HEK293 (cell line): ENCODE results near the gene PLXNA2.

ENCODE experiments used
- CTCF ChIA-PET: fragments of 350-600 bp; formaldehyde crosslinking; extraction: SDS; loops from one replicate; lab custom pipeline; 2021; ENCODE audit warnings: antibody characterized with exemption; lab: Yijun Ruan, JAX
- POLR2A ChIA-PET: fragments of 300-600 bp; formaldehyde crosslinking; extraction: SDS; loops from one replicate; lab custom pipeline; 2020; ENCODE audit warnings: antibody characterized with exemption, inconsistent platforms; lab: Yijun Ruan, JAX
- H3K27ac ChIP-seq: fragments of 200-500 bp; sonication (Bioruptor generic); 2 replicates; pipeline ENCODE4 v1.5.1; 2014; ENCODE audit warnings: low read depth, low read length, control low read depth, inconsistent platforms; ENCODE audit errors: extremely low read depth
- H3K36me3 ChIP-seq, 2 experiments: fragments of 200-500 bp in 1 of 2; sonication (Bioruptor generic) in 1 of 2; 1 replicate in 1 of 2; 2 replicates in 1 of 2; pipeline ENCODE4 v1.5.1; 2014 to 2017; ENCODE audit warnings: inconsistent platforms in 2 of 2, low read length in 2 of 2; ENCODE audit not compliant: control insufficient read depth in 2 of 2, insufficient read depth in 1 of 2
- H3K4me1 ChIP-seq: fragments of 200-500 bp; sonication (Bioruptor generic); 2 replicates; pipeline ENCODE4 v1.5.1; 2014; ENCODE audit warnings: mild to moderate bottlenecking, low read length, inconsistent platforms; ENCODE audit not compliant: control insufficient read depth, insufficient read depth
- H3K4me3 ChIP-seq: 2 replicates; pipeline ENCODE4 v1.5.1; 2011; ENCODE audit warnings: low read depth, mild to moderate bottlenecking, control low read depth, low read length, moderate library complexity
- H3K9me3 ChIP-seq: fragments of 200-500 bp; sonication (Bioruptor generic); 2 replicates; pipeline ENCODE4 v1.5.1; 2014; ENCODE audit warnings: low read depth, low read length, inconsistent platforms; ENCODE audit not compliant: control insufficient read depth, insufficient read depth
- BCL11B ChIP-seq: fragments of 450-650 bp; formaldehyde crosslinking; IDR thresholded peaks from 2 replicates; pipeline ENCODE4 v1.5.1; 2016; ENCODE audit warnings: low read depth, missing biosample characterization, missing genetic modification characterization
- EGR2 ChIP-seq: fragments of 450-650 bp; formaldehyde crosslinking; IDR thresholded peaks from 2 replicates; pipeline ENCODE4 v1.5.1; 2016; ENCODE audit warnings: low read depth, missing biosample characterization, missing genetic modification characterization
- GLI4 ChIP-seq: fragments of 450-650 bp; formaldehyde crosslinking; IDR thresholded peaks from 2 replicates; pipeline ENCODE4 v1.5.1; 2016; ENCODE audit warnings: missing biosample characterization, missing genetic modification characterization
- KLF1 ChIP-seq: fragments of 450-650 bp; formaldehyde crosslinking; IDR thresholded peaks from 2 replicates; pipeline ENCODE4 v1.5.1; 2016; ENCODE audit warnings: missing biosample characterization, missing genetic modification characterization
- KLF9 ChIP-seq: fragments of 450-650 bp; formaldehyde crosslinking; IDR thresholded peaks from 2 replicates; pipeline ENCODE4 v1.5.1; 2016; ENCODE audit warnings: missing biosample characterization, missing genetic modification characterization, low read depth
- RBAK ChIP-seq: fragments of 450-650 bp; formaldehyde crosslinking; IDR thresholded peaks from 2 replicates; pipeline ENCODE4 v1.5.1; 2016; ENCODE audit warnings: missing biosample characterization, missing genetic modification characterization
- ZBTB17 ChIP-seq: fragments of 450-650 bp; formaldehyde crosslinking; IDR thresholded peaks from 2 replicates; pipeline ENCODE4 v1.5.1; 2016; ENCODE audit warnings: missing biosample characterization, missing genetic modification characterization
- ZBTB48 ChIP-seq: fragments of 450-650 bp; formaldehyde crosslinking; IDR thresholded peaks from 2 replicates; pipeline ENCODE4 v1.5.1; 2016; ENCODE audit warnings: missing biosample characterization, missing genetic modification characterization
- ZFHX2 ChIP-seq: fragments of 450-650 bp; formaldehyde crosslinking; conservative IDR thresholded peaks from 2 replicates; pipeline ENCODE4 v1.5.1; 2016; ENCODE audit warnings: missing biosample characterization, missing genetic modification characterization
- ZNF24 ChIP-seq: fragments of 450-650 bp; formaldehyde crosslinking; IDR thresholded peaks from 2 replicates; pipeline ENCODE4 v1.5.1; 2016; ENCODE audit warnings: missing biosample characterization, missing genetic modification characterization
- ZNF266 ChIP-seq: fragments of 450-650 bp; formaldehyde crosslinking; IDR thresholded peaks from 2 replicates; pipeline ENCODE4 v1.5.1; 2016; ENCODE audit warnings: missing biosample characterization, missing genetic modification characterization, low read depth
- ZNF555 ChIP-seq: fragments of 450-650 bp; formaldehyde crosslinking; conservative IDR thresholded peaks from 2 replicates; pipeline ENCODE4 v1.5.1; 2017; ENCODE audit warnings: missing biosample characterization, mild to moderate bottlenecking, missing genetic modification characterization, inconsistent platforms
- ZNF561 ChIP-seq: fragments of 450-650 bp; IDR thresholded peaks from 2 replicates; pipeline ENCODE4 v1.5.1; 2018; ENCODE audit warnings: missing biosample characterization, missing genetic modification characterization, borderline replicate concordance
- ZNF585B ChIP-seq: fragments of 450-650 bp; formaldehyde crosslinking; IDR thresholded peaks from 2 replicates; pipeline ENCODE4 v1.5.1; 2016; ENCODE audit warnings: missing biosample characterization, missing genetic modification characterization
- ZNF610 ChIP-seq: fragments of 450-650 bp; formaldehyde crosslinking; IDR thresholded peaks from 2 replicates; pipeline ENCODE4 v1.5.1; 2016; ENCODE audit warnings: missing biosample characterization, missing genetic modification characterization, borderline replicate concordance
- ZNF660 ChIP-seq: fragments of 450-650 bp; IDR thresholded peaks from 2 replicates; pipeline ENCODE4 v1.5.1; 2018; ENCODE audit warnings: missing biosample characterization, mild to moderate bottlenecking, missing genetic modification characterization
- ZNF664 ChIP-seq: fragments of 450-650 bp; formaldehyde crosslinking; IDR thresholded peaks from 2 replicates; pipeline ENCODE4 v1.5.1; 2016; ENCODE audit warnings: missing biosample characterization, missing genetic modification characterization
- ZNF670 ChIP-seq: fragments of 450-650 bp; formaldehyde crosslinking; IDR thresholded peaks from 2 replicates; pipeline ENCODE4 v1.5.1; 2016; ENCODE audit warnings: missing biosample characterization, missing genetic modification characterization, low read depth
- ZNF76 ChIP-seq: fragments of 450-650 bp; formaldehyde crosslinking; IDR thresholded peaks from 2 replicates; pipeline ENCODE4; 2016; ENCODE audit warnings: low read depth, missing biosample characterization, missing genetic modification characterization, borderline replicate concordance
- TF ChIP-seq, protein P1 (sequence below): fragments of 450-650 bp; formaldehyde crosslinking; IDR thresholded peaks from 2 replicates; pipeline ENCODE4 v1.5.1; 2017; ENCODE audit warnings: missing biosample characterization, missing genetic modification characterization
- TF ChIP-seq, protein P2 (sequence below): fragments of 450-650 bp; formaldehyde crosslinking; IDR thresholded peaks from 2 replicates; pipeline ENCODE4 v1.5.1; 2016; ENCODE audit warnings: missing biosample characterization, missing genetic modification characterization

The PLXNA2 gene

DNA sequence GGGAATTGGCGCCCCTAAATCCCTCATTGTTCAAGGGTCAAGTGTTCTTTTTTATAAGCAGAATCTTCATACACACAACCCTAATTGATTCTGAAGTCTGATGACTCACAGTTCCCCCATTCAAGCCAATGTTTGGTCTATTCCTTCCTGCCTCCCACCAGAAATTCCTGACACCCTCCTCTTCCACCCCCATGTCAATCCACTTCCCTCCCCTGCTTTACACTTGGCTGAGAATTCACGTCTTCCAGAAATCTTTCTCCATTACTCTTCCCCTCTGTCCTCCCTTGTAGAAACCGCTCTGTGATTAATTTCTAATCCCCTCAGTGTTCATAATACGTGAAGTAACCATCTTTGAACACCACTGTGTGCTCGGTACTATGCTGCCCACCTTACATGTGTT, 257.0 kb downstream of the PLXNA2 start:
- TF ChIP-seq BCL11B (no peak), EGR2 (tag by site-specific recombination) (peak; percentile 98), ZNF561 (no peak), GLI4 (tag by site-specific recombination) (no peak), ZNF76 (no peak), ZFHX2 (tag by site-specific recombination) (peak; percentile 94), ZNF24 (tag by site-specific recombination) (no peak)
- TF ChIP-seq, protein P1, sequence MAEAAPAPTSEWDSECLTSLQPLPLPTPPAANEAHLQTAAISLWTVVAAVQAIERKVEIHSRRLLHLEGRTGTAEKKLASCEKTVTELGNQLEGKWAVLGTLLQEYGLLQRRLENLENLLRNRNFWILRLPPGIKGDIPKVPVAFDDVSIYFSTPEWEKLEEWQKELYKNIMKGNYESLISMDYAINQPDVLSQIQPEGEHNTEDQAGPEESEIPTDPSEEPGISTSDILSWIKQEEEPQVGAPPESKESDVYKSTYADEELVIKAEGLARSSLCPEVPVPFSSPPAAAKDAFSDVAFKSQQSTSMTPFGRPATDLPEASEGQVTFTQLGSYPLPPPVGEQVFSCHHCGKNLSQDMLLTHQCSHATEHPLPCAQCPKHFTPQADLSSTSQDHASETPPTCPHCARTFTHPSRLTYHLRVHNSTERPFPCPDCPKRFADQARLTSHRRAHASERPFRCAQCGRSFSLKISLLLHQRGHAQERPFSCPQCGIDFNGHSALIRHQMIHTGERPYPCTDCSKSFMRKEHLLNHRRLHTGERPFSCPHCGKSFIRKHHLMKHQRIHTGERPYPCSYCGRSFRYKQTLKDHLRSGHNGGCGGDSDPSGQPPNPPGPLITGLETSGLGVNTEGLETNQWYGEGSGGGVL (tag by site-specific recombination): peak; percentile 46; the same call in 1 of the 2 replicates
- CTCF ChIA-PET: no interaction called here

DNA sequence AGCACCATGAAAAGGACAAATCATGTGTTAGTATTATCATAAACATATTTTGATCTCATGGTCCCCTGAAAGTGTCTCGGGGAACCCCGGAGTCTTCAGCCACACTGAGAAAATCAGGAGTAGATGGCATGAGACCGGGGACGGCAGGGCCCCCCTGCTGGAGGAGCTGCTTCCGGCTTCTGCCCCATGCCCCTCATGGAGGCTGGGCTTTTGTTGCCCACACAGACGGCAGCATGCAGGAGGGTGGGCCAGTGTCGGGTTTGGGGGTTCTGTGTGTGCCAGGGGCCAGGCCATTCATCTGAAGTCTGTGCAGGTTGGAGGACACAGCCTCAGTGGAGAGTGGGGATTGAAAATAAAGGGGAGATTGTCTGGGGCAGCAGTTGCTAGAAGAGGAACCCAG, 258.2 kb downstream of the PLXNA2 start:
- Histone ChIP-seq H3K4me3 (no peak overlapping the region), H3K36me3 (no peaks in the 10 kb centered on the region), H3K4me1 (no peaks in the 10 kb centered on the region), H3K27ac (no peak overlapping the region), H3K9me3 (no peaks in the 10 kb centered on the region)
- CTCF ChIA-PET: interaction anchor here (0.6 to 1.4 kb wide), 2 partner anchors 12 to 1504 kb away, joined by 3 to 4 read pairs; no protein-coding TSS in a partner anchor
- POLR2A ChIA-PET: no interaction called here
- TF ChIP-seq RBAK (tag by site-specific recombination): no peak
- no peak for TF ChIP-seq ZBTB48 (tag by site-specific recombination)
- TF ChIP-seq KLF1: no peak
- no peak for TF ChIP-seq ZNF664 (tag by site-specific recombination)
- TF ChIP-seq ZNF266 (tag by site-specific recombination): no peak
- TF ChIP-seq ZNF24 (tag by site-specific recombination): no peak
- TF ChIP-seq, protein P2, sequence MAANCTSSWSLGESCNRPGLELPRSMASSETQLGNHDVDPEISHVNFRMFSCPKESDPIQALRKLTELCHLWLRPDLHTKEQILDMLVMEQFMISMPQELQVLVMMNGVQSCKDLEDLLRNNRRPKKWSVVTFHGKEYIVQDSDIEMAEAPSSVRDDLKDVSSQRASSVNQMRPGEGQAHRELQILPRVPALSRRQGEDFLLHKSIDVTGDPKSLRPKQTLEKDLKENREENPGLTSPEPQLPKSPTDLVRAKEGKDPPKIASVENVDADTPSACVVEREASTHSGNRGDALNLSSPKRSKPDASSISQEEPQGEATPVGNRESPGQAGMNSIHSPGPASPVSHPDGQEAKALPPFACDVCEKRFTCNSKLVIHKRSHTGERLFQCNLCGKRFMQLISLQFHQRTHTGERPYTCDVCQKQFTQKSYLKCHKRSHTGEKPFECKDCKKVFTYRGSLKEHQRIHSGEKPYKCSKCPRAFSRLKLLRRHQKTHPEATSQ (tag by site-specific recombination): no peak
- no peak for TF ChIP-seq ZNF585B (tag by site-specific recombination)
- TF ChIP-seq ZNF660: no peak
- no peak for TF ChIP-seq ZNF670 (tag by site-specific recombination)
- TF ChIP-seq KLF9 (tag by site-specific recombination): no peak
- TF ChIP-seq ZNF555 (tag by site-specific recombination): no peak
- no peak for TF ChIP-seq ZBTB17 (tag by site-specific recombination)
- TF ChIP-seq, all 188 proteins: peak for 0

More for the DNA sequence above, 257.0 kb downstream of the PLXNA2 start:
- H3K36me3 ChIP-seq: no peaks in the 10 kb centered on the region
- H3K9me3 ChIP-seq: no peaks in the 10 kb centered on the region
- no peaks in the 10 kb centered on the region for H3K4me1 ChIP-seq
- POLR2A ChIA-PET: no interaction called here
- no peak overlapping the region for H3K4me3 ChIP-seq
- H3K27ac ChIP-seq: no peak overlapping the region

DNA sequence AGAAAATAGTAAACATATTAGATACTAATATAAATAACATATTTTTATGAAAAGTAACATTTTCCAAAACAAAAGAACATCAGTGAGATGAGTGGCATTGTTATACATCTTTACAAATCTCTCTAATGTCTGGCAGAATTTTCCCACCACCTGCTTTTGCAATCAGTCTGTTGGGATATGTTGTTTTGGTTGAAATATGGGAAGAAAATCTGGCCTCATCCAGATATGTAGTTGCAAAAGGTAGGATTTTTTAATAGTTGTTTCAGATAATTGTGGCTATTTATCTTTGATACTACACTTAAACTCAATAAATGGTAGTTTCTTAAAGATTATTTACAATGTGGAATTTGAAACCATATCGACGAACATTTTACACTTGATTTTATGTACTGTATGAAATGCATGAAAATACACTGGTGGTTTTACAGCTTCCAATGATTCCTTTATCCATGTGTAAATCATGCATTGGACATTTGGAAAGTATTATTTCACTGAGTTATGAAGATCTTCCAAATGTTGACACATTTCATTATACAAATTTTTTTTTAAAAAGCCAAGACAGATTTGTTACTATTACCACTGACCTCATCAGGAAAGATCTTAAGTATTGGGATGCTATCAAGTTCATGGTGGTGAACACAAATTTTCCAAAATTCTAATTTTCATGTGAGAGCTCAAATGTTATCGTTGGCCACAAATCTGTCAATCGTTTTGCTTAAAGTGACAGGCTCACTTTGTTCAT, 259.2 kb downstream of the PLXNA2 start:
- CTCF ChIA-PET: interaction anchor here (0.9 to 1.4 kb wide), 2 partner anchors 13 to 100 kb away, joined by 4 read pairs; no protein-coding TSS in a partner anchor
- TF ChIP-seq ZNF610: no peak
- POLR2A ChIA-PET: no interaction called here
- Histone ChIP-seq H3K36me3 (no peaks in the 10 kb centered on the region), H3K4me3 (no peak overlapping the region), H3K4me1 (no peaks in the 10 kb centered on the region), H3K9me3 (no peaks in the 10 kb centered on the region), H3K27ac (no peak overlapping the region)
